Epithelial cell of esophagus (primary cell): ENCODE results near the gene MYH11.
"Not testable (repeated sequence)": the region's sequence is repeated elsewhere in the genome, so short reads cannot be mapped to it uniquely, and the experiment has no call there.

Experiments used
- DNase-seq: peaks from one replicate; pipeline ENCODE4 v3.0.0; 2010; ENCODE audit warnings: low read depth
- H3K4me3 ChIP-seq: 2 replicates; pipeline ENCODE4 v1.5.1; 2011; ENCODE audit warnings: mild to moderate bottlenecking, low read length, control low read depth
- CTCF ChIP-seq: IDR thresholded peaks from 2 replicates; pipeline ENCODE4 v1.5.1; 2011; ENCODE audit warnings: low read depth, mild to moderate bottlenecking, low read length, control low read depth, inconsistent platforms; ENCODE audit not compliant: insufficient read depth; ENCODE audit errors: missing control alignments

The MYH11 gene

GRCh38 chr16:15658149-15658548 is 198.7 kb downstream of the MYH11 start:
- H3K4me3 ChIP-seq = no peak overlapping the region
- DNase-seq = no peak
- TF ChIP-seq CTCF = no peak

- not testable (repeated sequence) for H3K4me3 ChIP-seq, DNase-seq
Measured at GRCh38 chr16:15655561-15655960, 201.3 kb downstream of the MYH11 start.

GRCh38 chr16:15654591-15654990 is 202.2 kb downstream of the MYH11 start:
- H3K4me3 ChIP-seq = no peak overlapping the region
- TF ChIP-seq CTCF = no peak
- DNase-seq = no peak

- peak overlapping the region; percentile 8 for H3K4me3 ChIP-seq
- TF ChIP-seq CTCF = no peak
- DNase-seq = peak; percentile 94
Measured at GRCh38 chr16:15653227-15653626, 203.6 kb downstream of the MYH11 start.
